Hippocampal formation (tissue), 2 donors: Measurements from ENCODE around the gene CLDN22.

Experiments used
- DNase-seq, 2 donors: peaks; one replicate each; lab custom pipeline; 2025; lab: John Stamatoyannopoulos, UW

CLDN22 gene

DNA sequence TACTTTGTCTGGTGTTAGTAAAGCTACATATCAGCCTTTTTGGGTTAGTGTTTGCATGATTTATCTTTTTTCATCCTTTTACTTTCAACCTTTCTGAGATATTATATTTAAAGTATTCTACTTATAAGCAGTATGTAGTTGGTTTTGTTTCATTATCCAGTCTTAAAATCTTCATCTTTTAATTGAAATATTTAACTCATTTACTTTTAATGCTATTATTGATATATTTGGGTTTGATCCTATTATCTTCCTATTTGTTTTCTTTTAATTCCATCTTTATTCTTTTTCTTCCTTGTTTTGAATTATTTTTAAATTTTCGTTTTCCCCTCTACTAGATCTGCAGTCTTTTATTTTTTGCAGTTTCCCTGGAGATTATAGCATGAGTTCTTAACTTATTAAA is 44.0 kb downstream of the CLDN22 start:
- DNase-seq: no peak

DNA sequence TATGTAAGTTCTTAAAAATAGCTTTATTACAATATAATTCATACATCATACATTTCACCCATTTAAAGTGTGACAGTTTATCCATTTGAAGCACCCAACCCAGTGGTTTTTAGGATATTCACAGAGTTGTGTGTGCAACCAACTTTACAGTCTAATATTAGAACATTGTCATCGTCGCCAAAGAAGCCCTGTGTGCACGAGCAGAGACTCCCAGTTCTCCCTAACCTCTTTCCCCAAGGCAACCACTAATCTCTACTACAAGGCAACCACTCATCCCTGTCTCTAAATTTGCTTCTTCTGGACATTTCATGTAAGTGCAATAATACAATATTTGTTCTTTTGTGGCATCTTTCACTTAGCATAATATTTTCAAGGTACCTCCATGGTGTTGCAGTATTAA is 47.7 kb downstream of the CLDN22 start:
- no peak for DNase-seq

DNA sequence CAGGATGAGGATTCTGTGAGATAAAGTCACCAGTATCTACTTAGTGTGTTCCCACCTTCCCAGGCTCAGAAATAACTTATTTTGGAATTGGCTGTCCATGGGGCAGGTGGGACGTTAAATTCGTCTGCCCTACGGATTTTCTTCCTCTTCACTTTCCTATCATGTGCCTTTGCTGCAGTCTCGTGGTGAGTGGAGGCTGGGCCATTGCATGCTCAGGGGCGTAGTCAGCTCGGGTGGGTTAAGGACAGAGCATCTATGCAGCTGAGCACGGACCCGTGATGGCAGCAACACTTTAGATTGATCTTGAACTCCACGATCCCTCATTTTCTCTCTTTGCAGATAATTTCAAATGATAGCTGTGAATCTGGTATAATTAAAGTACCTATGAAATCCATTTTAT is 51.5 kb downstream of the CLDN22 start:
- no peak for DNase-seq
